GM10248 (cell line): ENCODE data around the gene SPAG4.

Experiments used
- CTCF ChIA-PET: fragments of 300-600 bp; sonication (Branson Sonifier 250); formaldehyde crosslinking; extraction: SDS; loops from one replicate; lab custom pipeline; 2021; ENCODE audit warnings: antibody characterized with exemption; lab: Yijun Ruan, JAX
- POLR2A ChIA-PET: fragments of 350-650 bp; sonication (Branson Sonifier 250); formaldehyde crosslinking; extraction: SDS; loops from one replicate; lab custom pipeline; 2020; ENCODE audit warnings: antibody characterized with exemption; lab: Yijun Ruan, JAX
- DNase-seq: peaks from one replicate; pipeline ENCODE4 v3.0.0; 2012; ENCODE audit errors: extremely low spot score
- CTCF ChIP-seq: IDR thresholded peaks from 2 replicates; pipeline ENCODE4 v1.5.1; 2012; ENCODE audit warnings: mild to moderate bottlenecking, low read depth; ENCODE audit errors: extremely low read depth, missing control alignments, control extremely low read depth

SPAG4 gene

DNA sequence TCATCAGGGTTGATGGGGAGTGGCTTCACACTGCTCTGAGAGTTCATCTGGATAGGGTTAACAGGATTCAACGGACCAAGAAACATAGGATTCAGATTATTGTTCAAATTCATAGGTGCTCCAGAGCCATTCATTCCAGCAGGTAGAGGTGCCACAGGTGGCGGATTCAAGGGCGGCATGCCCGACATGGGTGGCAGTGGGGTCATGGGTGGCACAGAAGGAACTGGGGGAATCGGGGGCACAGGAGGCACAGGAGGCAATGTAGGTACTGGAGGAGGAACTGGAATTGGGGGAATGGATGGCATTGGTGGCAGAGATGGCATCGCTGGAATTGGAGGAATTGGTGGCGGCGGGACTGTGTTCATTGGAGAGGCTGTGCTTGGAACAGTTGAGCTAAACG is 38.8 kb downstream of the SPAG4 start:
- no peak for DNase-seq
- no peak for TF ChIP-seq CTCF
- CTCF ChIA-PET: interaction anchor here (1.4 to 2.8 kb wide), 2 partner anchors 14 to 23 kb away, joined by 3 to 7 read pairs; no protein-coding TSS in a partner anchor
- POLR2A ChIA-PET: no interaction called here

DNA sequence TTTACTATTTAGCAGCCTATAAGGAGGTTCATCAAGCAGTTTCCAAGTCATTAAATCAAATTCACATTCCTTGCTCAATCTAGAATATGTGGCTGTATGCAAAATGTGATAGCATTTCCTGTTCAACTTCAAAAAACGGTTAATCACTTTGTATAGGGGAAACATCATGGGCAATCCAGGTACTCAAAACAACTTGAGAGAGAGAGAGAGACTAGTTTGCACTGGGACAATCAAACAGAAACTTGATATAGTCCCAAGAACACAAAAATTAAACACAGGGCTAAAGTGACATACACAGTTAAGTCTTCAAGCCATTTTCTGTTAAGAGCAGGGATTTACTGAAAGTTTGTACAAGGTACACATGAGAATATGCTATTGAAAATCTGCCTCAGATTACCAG is 41.6 kb downstream of the SPAG4 start:
- no peak for DNase-seq
- no peak for TF ChIP-seq CTCF
- CTCF ChIA-PET: interaction anchor here (1.0 to 4.8 kb wide), 3 partner anchors 9 to 38 kb away, joined by 3 to 25 read pairs (median 3); no protein-coding TSS in a partner anchor
- POLR2A ChIA-PET: no interaction called here

- no peak for TF ChIP-seq CTCF
- ChIA-PET POLR2A (interaction anchor here (0.6 kb wide), 2 partner anchors 16 to 235 kb away, joined by 3 to 7 read pairs; no protein-coding TSS in a partner anchor), CTCF (interaction anchor here (1.4 to 4.8 kb wide), 2 partner anchors 41 to 294 kb away, joined by 4 to 25 read pairs; partner anchors contain the start of gene SCAND1)
These were observed 44.7 kb downstream of the SPAG4 start for GRCh38 chr20:35660122-35660937.

GRCh38 chr20:35661053-35661452 is 45.4 kb downstream of the SPAG4 start:
- POLR2A ChIA-PET: interaction anchor here (0.6 kb wide), 2 partner anchors 15 to 235 kb away, joined by 3 to 7 read pairs; no protein-coding TSS in a partner anchor
- no peak for DNase-seq
- TF ChIP-seq CTCF: no peak
- CTCF ChIA-PET: interaction anchor here (1.3 to 4.8 kb wide), 2 partner anchors 32 to 42 kb away, joined by 3 to 25 read pairs; no protein-coding TSS in a partner anchor

More at GRCh38 chr20:35660122-35660937, 44.7 kb downstream of the SPAG4 start:
- DNase-seq: no peak

DNA sequence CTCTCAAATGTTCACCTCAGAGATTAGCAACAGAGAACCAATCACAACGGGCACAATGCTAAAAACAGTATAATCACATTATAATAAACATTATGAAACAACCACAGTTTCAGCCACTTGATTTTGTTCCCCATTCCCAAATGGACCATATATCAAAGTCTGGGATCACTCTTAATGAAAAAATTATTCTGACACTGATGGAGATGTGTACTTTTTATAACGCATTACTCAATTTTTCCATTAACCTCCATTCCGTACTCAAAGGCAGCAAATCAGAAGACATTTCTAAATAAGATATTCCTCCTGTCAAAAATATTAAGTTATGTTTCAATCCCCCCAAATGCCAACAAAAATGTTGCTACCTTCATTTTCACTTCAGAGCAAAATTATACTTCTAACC is 46.3 kb downstream of the SPAG4 start:
- ChIA-PET CTCF (interaction anchor here (1.3 kb wide), 1 partner anchor 33 kb away, joined by 3 read pairs; no protein-coding TSS in a partner anchor), POLR2A (no interaction called here)
- DNase-seq: no peak
- TF ChIP-seq CTCF: no peak

GRCh38 chr20:35662551-35662950 is 46.9 kb downstream of the SPAG4 start:
- no peak for DNase-seq
- CTCF ChIA-PET: no interaction called here
- POLR2A ChIA-PET: no interaction called here
- TF ChIP-seq CTCF: no peak
